ENCODE data around the gene TCERG1L.

DNA sequence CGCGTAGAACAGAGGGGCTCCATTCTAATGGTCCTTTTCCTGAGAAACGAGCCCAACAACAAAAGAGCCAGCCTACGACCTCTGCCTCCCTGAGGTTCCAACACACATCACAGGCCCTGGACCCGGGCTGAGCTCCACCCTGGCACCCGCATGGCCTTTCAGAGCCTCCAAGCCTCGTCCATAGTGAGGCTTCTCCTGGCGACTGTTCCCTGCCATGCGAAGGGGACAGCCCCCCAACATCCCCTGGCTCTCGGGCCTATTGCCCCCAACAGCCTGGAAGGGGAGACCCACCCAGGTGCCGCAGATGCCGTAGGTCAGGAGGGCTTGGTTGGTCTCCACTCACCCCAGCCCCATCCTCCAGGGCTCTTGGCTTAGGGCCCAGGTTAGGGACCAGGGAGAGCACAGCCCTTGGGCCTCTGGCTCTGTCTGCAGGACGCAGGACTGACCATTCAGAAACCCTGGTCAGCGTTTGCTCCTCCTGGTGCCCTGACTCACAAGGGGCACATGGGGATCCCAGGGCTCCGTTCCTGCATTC lies 91.5 kb downstream of the TCERG1L start:
- TF ChIP-seq, protein P1, sequence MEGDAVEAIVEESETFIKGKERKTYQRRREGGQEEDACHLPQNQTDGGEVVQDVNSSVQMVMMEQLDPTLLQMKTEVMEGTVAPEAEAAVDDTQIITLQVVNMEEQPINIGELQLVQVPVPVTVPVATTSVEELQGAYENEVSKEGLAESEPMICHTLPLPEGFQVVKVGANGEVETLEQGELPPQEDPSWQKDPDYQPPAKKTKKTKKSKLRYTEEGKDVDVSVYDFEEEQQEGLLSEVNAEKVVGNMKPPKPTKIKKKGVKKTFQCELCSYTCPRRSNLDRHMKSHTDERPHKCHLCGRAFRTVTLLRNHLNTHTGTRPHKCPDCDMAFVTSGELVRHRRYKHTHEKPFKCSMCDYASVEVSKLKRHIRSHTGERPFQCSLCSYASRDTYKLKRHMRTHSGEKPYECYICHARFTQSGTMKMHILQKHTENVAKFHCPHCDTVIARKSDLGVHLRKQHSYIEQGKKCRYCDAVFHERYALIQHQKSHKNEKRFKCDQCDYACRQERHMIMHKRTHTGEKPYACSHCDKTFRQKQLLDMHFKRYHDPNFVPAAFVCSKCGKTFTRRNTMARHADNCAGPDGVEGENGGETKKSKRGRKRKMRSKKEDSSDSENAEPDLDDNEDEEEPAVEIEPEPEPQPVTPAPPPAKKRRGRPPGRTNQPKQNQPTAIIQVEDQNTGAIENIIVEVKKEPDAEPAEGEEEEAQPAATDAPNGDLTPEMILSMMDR (IDR thresholded peaks at IDR 0.05) = no peak
- TF ChIP-seq POLR2A (IDR thresholded peaks at IDR 0.05) = no peak
